Testis (tissue), 3 donors: ENCODE measurements around the gene ATP6V1G2. TPM values are rescaled to one million over a fixed set of nuclear protein-coding genes. Genes with fewer than 3 reads are reported as not detected.

Source experiments
- DNase-seq: peaks from one replicate; pipeline ENCODE4 v3.0.0-alpha.2; 2019
- H3K27ac ChIP-seq, 2 donors: fragments of 200-600 bp; sonication (generic); one replicate each; pipeline ENCODE4 v1.5.1; 2019
- H3K27me3 ChIP-seq: fragments of 200-600 bp; sonication (generic); one replicate; pipeline ENCODE4 v1.5.1; 2019
- H3K36me3 ChIP-seq: fragments of 200-600 bp; sonication (generic); one replicate; pipeline ENCODE4 v1.5.1; 2017; ENCODE audit warnings: low read depth; ENCODE audit errors: missing control alignments
- H3K4me1 ChIP-seq: fragments of 200-600 bp; sonication (generic); one replicate; pipeline ENCODE4 v1.5.1; 2019
- H3K4me3 ChIP-seq, 2 donors: fragments of 200-600 bp; sonication (generic); one replicate each; pipeline ENCODE4 v1.5.1; 2017 to 2019
- H3K9me3 ChIP-seq: fragments of 200-600 bp; sonication (generic); one replicate; pipeline ENCODE4 v1.5.1; 2017
- CTCF ChIP-seq, 3 experiments: fragments of 450-650 bp in 2 of 3; fragments of 200-600 bp in 1 of 3; sonication (generic) in 1 of 3; IDR thresholded peaks; one replicate each; pipeline ENCODE4 v1.5.1; 2016 to 2019; ENCODE audit warnings: antibody characterized with exemption in 3 of 3, mild to moderate bottlenecking in 2 of 3, moderate library complexity in 1 of 3
- POLR2A ChIP-seq: fragments of 450-650 bp; IDR thresholded peaks from one replicate; pipeline ENCODE4 v1.6.1; 2017; ENCODE audit warnings: antibody characterized with exemption, mild to moderate bottlenecking, moderate library complexity
- WGBS, 2 donors: methylation state at CpG; one replicate each; pipeline ENCODE4 v1.1.5; 2018; 5-methylcytosine and 5-hydroxymethylcytosine counted together
- intact Hi-C: fragments of 100-400 bp; cut with DNase I; formaldehyde crosslinking; loops from one replicate; pipeline ENCODE4 v1.15.1; 2023; ENCODE audit warnings: low total_unique reads
- polyA plus RNA-seq: library from polyadenylated mRNA; stranded (reverse); fragments of 350-450 nt; fragmentation: Illumina TruSeq; extraction: RNeasy Lipid Tissue Mini Kit (QIAGEN cat#74804); gene quantifications from one replicate; pipeline ENCODE4 v1.2.3, GENCODE V29; 2014; ENCODE audit warnings: low read depth, low replicate concordance; ENCODE audit not compliant: insufficient read depth
- total RNA-seq, 2 donors: library from RNA; depleted of rRNA; stranded (reverse); fragments of >200 nt; gene quantifications; one replicate each; pipeline ENCODE4 v1.2.3, GENCODE V29; 2016

The ATP6V1G2 gene
- total and polyA plus RNA-seq, 3 donors from 2014 or later, result 3.3 to 6.9 (median 4.7) TPM

DNA sequence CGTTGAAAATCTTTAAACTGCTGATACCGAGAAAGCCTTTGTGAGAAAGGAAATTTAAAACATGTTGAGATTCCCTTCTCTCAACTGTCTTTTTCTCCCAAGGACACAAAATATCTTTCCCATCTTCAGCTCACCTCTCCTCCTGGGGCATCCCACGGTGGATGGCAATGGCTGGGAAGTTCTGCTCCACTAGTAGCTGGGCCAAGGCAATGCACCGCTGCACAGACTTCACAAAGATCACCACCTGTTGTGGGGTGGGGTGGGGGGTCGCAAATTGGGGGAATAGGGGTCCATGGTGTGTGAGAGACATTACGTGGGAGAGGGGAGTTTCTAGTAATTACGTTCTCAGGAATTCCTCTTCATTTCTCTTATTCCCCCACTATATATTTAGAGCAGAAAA, 15.2 kb downstream of the ATP6V1G2 start:
- H3K36me3 ChIP-seq, result no peaks in the 10 kb centered on the region
- no peaks in the 10 kb centered on the region for H3K4me1 ChIP-seq
- H3K27ac ChIP-seq, result no peak overlapping the region
- no peaks in the 10 kb centered on the region for H3K9me3 ChIP-seq
- intact Hi-C loops, result no loop called here
- no peak for DNase-seq
- no peak overlapping the region for H3K4me3 ChIP-seq
- no peaks in the 10 kb centered on the region for H3K27me3 ChIP-seq
- TF ChIP-seq POLR2A (no peak), CTCF (IDR thresholded peaks at IDR 0.05) (no peak)
- 83 to 85% methylated on average over 7 of the region's 7 CpGs for WGBS, 2 donors

GRCh38 chr6:31530659-31531058, 15.7 kb downstream of the ATP6V1G2 start:
- DNase-seq, result no peak
- 76 to 78% methylated on average over 5 of the region's 6 CpGs for WGBS, 2 donors

GRCh38 chr6:31529329-31530150, 16.9 kb downstream of the ATP6V1G2 start:
- no peaks in the 10 kb centered on the region for H3K36me3 ChIP-seq
- H3K27me3 ChIP-seq, result no peaks in the 10 kb centered on the region
- H3K4me3 ChIP-seq, result no peak overlapping the region
- intact Hi-C loops, result no loop called here
- DNase-seq, result no peak
- no peak overlapping the region for H3K27ac ChIP-seq
- TF ChIP-seq CTCF (IDR thresholded peaks at IDR 0.05) (no peak), POLR2A (no peak)
- H3K9me3 ChIP-seq, result no peaks in the 10 kb centered on the region
- WGBS, 2 donors, result 46 to 60% methylated on average over 10 to 12 of the region's 12 CpGs
- H3K4me1 ChIP-seq, result no peaks in the 10 kb centered on the region

More at GRCh38 chr6:31530659-31531058, 15.7 kb downstream of the ATP6V1G2 start:
- H3K4me3 ChIP-seq, result no peak overlapping the region
- intact Hi-C loops, result no loop called here
- no peaks in the 10 kb centered on the region for H3K4me1 ChIP-seq
- H3K27me3 ChIP-seq, result no peaks in the 10 kb centered on the region
- TF ChIP-seq POLR2A (no peak), CTCF (IDR thresholded peaks at IDR 0.05) (no peak)
- no peak overlapping the region for H3K27ac ChIP-seq
- no peaks in the 10 kb centered on the region for H3K9me3 ChIP-seq
- no peaks in the 10 kb centered on the region for H3K36me3 ChIP-seq

GRCh38 chr6:31528821-31529328, 17.5 kb downstream of the ATP6V1G2 start, which contains the start of gene MCCD1:
TSS of gene MCCD1 (plus strand) at chr6:31528962. CDS start at chr6:31529015, 53 bp downstream.
- H3K36me3 ChIP-seq, result no peaks in the 10 kb centered on the region
- TF ChIP-seq CTCF (IDR thresholded peaks at IDR 0.05), result no peak
- TF ChIP-seq POLR2A, result no peak
- H3K4me1 ChIP-seq, result no peaks in the 10 kb centered on the region
- no peak within 1 kb of the TSS for H3K27ac ChIP-seq
- WGBS, 2 donors, result 17 to 59% methylated on average over 1 to 7 of the region's 7 CpGs
- no peak for DNase-seq
- H3K27me3 ChIP-seq, result no peaks in the 10 kb centered on the region
- intact Hi-C loops, result no loop called here
- no peak within 1 kb of the TSS for H3K4me3 ChIP-seq
- no peaks in the 10 kb centered on the region for H3K9me3 ChIP-seq
